Frontal cortex (tissue), 1 donor: ENCODE data around the gene ZFYVE19. TPM values are rescaled to one million over a fixed set of nuclear protein-coding genes. Genes with fewer than 3 reads are reported as not detected.

Source experiments
- small RNA-seq: library from RNA; depleted of rRNA; stranded (forward); fragments of <200 nt; gene quantifications from one replicate; pipeline ENCODE3, GENCODE V24; 2014
- total RNA-seq: library from RNA; depleted of rRNA; stranded (reverse); fragments of >200 nt; gene quantifications from one replicate; pipeline ENCODE4 v1.2.3, GENCODE V29; 2014

Gene ZFYVE19
- total RNA-seq, 1 donor from 2014 or later: 18.8 TPM

Small RNA genes lying within 50 kb of the gene (small RNA-seq; reads per million reads assigned to genes)
- not detected for gene SUMO2P15

Other genes starting within 250 kb of the ZFYVE19 start
- 23.6 TPM for gene CCDC32, start 242.0 kb upstream of the ZFYVE19 start, total RNA-seq
- gene RPUSD2, start 237.8 kb upstream of the ZFYVE19 start, total RNA-seq: 15.9 TPM
- 6.5 TPM for gene KNL1, start 212.8 kb upstream of the ZFYVE19 start, total RNA-seq
- 0.82 TPM for gene RAD51, start 111.9 kb upstream of the ZFYVE19 start, total RNA-seq
- gene RMDN3, start 51.8 kb upstream of the ZFYVE19 start, total RNA-seq: 15.9 TPM
- gene GCHFR, start 43.0 kb upstream of the ZFYVE19 start, total RNA-seq: 4.5 TPM
- not detected for gene C15orf62, start 37.1 kb upstream of the ZFYVE19 start, total RNA-seq
- gene DNAJC17, start 384 bp downstream of the ZFYVE19 start, total RNA-seq: 15.5 TPM
- gene PPP1R14D, start 21.6 kb downstream of the ZFYVE19 start, total RNA-seq: not detected
- gene SPINT1, start 37.0 kb downstream of the ZFYVE19 start, total RNA-seq: 1.6 TPM
- 9.4 TPM for gene RHOV, start 67.1 kb downstream of the ZFYVE19 start, total RNA-seq
- 29.8 TPM for gene VPS18, start 87.4 kb downstream of the ZFYVE19 start, total RNA-seq
- gene DLL4, start 122.3 kb downstream of the ZFYVE19 start, total RNA-seq: 4.1 TPM
- gene CHAC1, start 146.4 kb downstream of the ZFYVE19 start, total RNA-seq: 2.9 TPM